GM23248 (cell line): Measurements from ENCODE around the gene LEKR1.

ENCODE experiments used
- EZH2 ChIP-seq: fragments of 200-600 bp; sonication (generic); IDR thresholded peaks from 2 replicates; pipeline ENCODE4 v1.6.1; 2018; ENCODE audit warnings: antibody characterized with exemption, mild to moderate bottlenecking; ENCODE audit not compliant: insufficient read depth, poor library complexity, severe bottlenecking
- EZH2phosphoT487 ChIP-seq: fragments of 200-600 bp; sonication (generic); IDR thresholded peaks from 2 replicates; pipeline ENCODE4 v1.6.1; 2018; ENCODE audit warnings: antibody characterized with exemption, moderate library complexity, mild to moderate bottlenecking, low read depth; ENCODE audit not compliant: insufficient read depth

GRCh38 chr3:157071744-157072525, 245.8 kb downstream of the LEKR1 start:
- TF ChIP-seq EZH2 (no peak), EZH2phosphoT487 (no peak)
